Neural cell (in vitro differentiated cells): ENCODE results near the gene FOXQ1. TPM values are rescaled to one million over a fixed set of nuclear protein-coding genes. Genes with fewer than 3 reads are reported as not detected.

ENCODE experiments used
- H2AFZ ChIP-seq: fragments of 200-600, 300-800 bp; sonication (generic), shearing (Covaris generic); 2 replicates; pipeline ENCODE4 v1.6.0; 2014; ENCODE audit warnings: low read depth, mild to moderate bottlenecking, antibody characterized with exemption, low read length, moderate library complexity
- H3F3A ChIP-seq: fragments of 200-600 bp; shearing (Covaris generic); 2 replicates; pipeline ENCODE4 v1.6.1; 2016; ENCODE audit warnings: mild to moderate bottlenecking, moderate library complexity, mixed read lengths, antibody characterized with exemption, low read length; ENCODE audit not compliant: insufficient read depth, poor library complexity, severe bottlenecking
- H3K27ac ChIP-seq: fragments of 200-600, 300-800 bp; sonication (generic), shearing (Covaris generic); 2 replicates; pipeline ENCODE4 v1.5.1; 2014; ENCODE audit warnings: mild to moderate bottlenecking, low read length, moderate library complexity
- H3K27me3 ChIP-seq: fragments of 300-800, 200-600 bp; sonication (generic), shearing (Covaris generic); 2 replicates; pipeline ENCODE4 v1.6.0; 2014; ENCODE audit warnings: mild to moderate bottlenecking, low read depth, low read length, moderate library complexity; ENCODE audit not compliant: insufficient read depth
- H3K36me3 ChIP-seq: fragments of 300-800, 200-600 bp; sonication (generic), shearing (Covaris generic); 2 replicates; pipeline ENCODE4 v1.5.1; 2014; ENCODE audit warnings: mild to moderate bottlenecking, antibody characterized with exemption, low read length, moderate library complexity; ENCODE audit not compliant: insufficient read depth
- H3K4me2 ChIP-seq: fragments of 300-800, 200-600 bp; sonication (generic), shearing (Covaris generic); 2 replicates; pipeline ENCODE4 v1.6.0; 2014; ENCODE audit warnings: mild to moderate bottlenecking, low read length
- H3K4me3 ChIP-seq: fragments of 300-800, 200-600 bp; sonication (generic), shearing (Covaris generic); 2 replicates; pipeline ENCODE4 v1.5.1; 2014; ENCODE audit warnings: mild to moderate bottlenecking, low read length, moderate library complexity
- H3K79me2 ChIP-seq: fragments of 200-600 bp; shearing (Covaris generic); replicated peaks from 2 replicates; pipeline ENCODE4 v1.6.0; 2014; ENCODE audit warnings: mild to moderate bottlenecking, low read length, moderate library complexity; ENCODE audit not compliant: insufficient read depth
- H3K9ac ChIP-seq: fragments of 300-800, 200-600 bp; sonication (generic), shearing (Covaris generic); 2 replicates; pipeline ENCODE4 v1.6.1; 2016; ENCODE audit warnings: mild to moderate bottlenecking, low read length, mixed read lengths
- H3K9me2 ChIP-seq: fragments of 200-600 bp; shearing (Covaris generic); 2 replicates; pipeline ENCODE4 v1.6.1; 2016; ENCODE audit warnings: mild to moderate bottlenecking, low read length, mixed read lengths; ENCODE audit not compliant: insufficient read depth
- H3K9me3 ChIP-seq: fragments of 200-600, 300-800 bp; sonication (generic), shearing (Covaris generic); 2 replicates; pipeline ENCODE4 v1.6.1; 2016; ENCODE audit warnings: mild to moderate bottlenecking, mixed run types, low read length, moderate library complexity, mixed read lengths
- H4K20me1 ChIP-seq: fragments of 200-600 bp; shearing (Covaris generic); 2 replicates; pipeline ENCODE4 v1.6.1; 2016; ENCODE audit warnings: mild to moderate bottlenecking, mixed run types; ENCODE audit not compliant: insufficient read depth
- EP300 ChIP-seq: fragments of 450-650 bp; conservative IDR thresholded peaks from 2 replicates; pipeline ENCODE4 v1.6.1; 2014; ENCODE audit warnings: antibody characterized with exemption, mild to moderate bottlenecking, moderate library complexity; ENCODE audit not compliant: poor library complexity, severe bottlenecking
- EZH2 ChIP-seq: fragments of 200-600, 300-800 bp; shearing (Covaris generic), sonication (generic); IDR thresholded peaks from 2 replicates; pipeline ENCODE4 v1.6.1; 2014; ENCODE audit warnings: antibody characterized with exemption, low read length, borderline replicate concordance, mild to moderate bottlenecking; ENCODE audit not compliant: insufficient read depth, poor library complexity, severe bottlenecking
- MXI1 ChIP-seq: fragments of 450-650 bp; conservative IDR thresholded peaks from 2 replicates; pipeline ENCODE4 v1.6.1; 2014; ENCODE audit warnings: antibody characterized with exemption, mild to moderate bottlenecking; ENCODE audit not compliant: poor library complexity, severe bottlenecking
- POLR2AphosphoS5 ChIP-seq: IDR thresholded peaks from 2 replicates; pipeline ENCODE4 v1.6.1; 2012
- RAD21 ChIP-seq: fragments of 450-650 bp; conservative IDR thresholded peaks from 2 replicates; pipeline ENCODE4 v1.6.1; 2014; ENCODE audit warnings: antibody characterized with exemption, mild to moderate bottlenecking, moderate library complexity
- SMC3 ChIP-seq: fragments of 450-650 bp; conservative IDR thresholded peaks from 2 replicates; pipeline ENCODE4 v1.6.1; 2014; ENCODE audit warnings: antibody characterized with exemption, mild to moderate bottlenecking, moderate library complexity; ENCODE audit not compliant: poor library complexity
- TAF1 ChIP-seq: IDR thresholded peaks from 2 replicates; pipeline ENCODE4 v1.6.1; 2012; ENCODE audit warnings: low read depth
- polyA plus RNA-seq: library from polyadenylated mRNA; depleted of rRNA; stranded (reverse); fragments of >200 nt; gene quantifications from 2 replicates; pipeline ENCODE4 v1.2.3, GENCODE V29; 2014
- TF ChIP-seq, protein P1 (sequence below): IDR thresholded peaks from 2 replicates; pipeline ENCODE4 v1.6.1; 2012; ENCODE audit warnings: borderline replicate concordance
- TF ChIP-seq, protein P2 (sequence below): fragments of 450-650 bp; IDR thresholded peaks from 2 replicates; pipeline ENCODE4 v1.5.1; 2014; ENCODE audit warnings: antibody characterized with exemption, mild to moderate bottlenecking, moderate library complexity; ENCODE audit not compliant: poor library complexity, severe bottlenecking

Gene FOXQ1
- polyA plus RNA-seq, 1 donor from 2014 or later, result not detected

DNA sequence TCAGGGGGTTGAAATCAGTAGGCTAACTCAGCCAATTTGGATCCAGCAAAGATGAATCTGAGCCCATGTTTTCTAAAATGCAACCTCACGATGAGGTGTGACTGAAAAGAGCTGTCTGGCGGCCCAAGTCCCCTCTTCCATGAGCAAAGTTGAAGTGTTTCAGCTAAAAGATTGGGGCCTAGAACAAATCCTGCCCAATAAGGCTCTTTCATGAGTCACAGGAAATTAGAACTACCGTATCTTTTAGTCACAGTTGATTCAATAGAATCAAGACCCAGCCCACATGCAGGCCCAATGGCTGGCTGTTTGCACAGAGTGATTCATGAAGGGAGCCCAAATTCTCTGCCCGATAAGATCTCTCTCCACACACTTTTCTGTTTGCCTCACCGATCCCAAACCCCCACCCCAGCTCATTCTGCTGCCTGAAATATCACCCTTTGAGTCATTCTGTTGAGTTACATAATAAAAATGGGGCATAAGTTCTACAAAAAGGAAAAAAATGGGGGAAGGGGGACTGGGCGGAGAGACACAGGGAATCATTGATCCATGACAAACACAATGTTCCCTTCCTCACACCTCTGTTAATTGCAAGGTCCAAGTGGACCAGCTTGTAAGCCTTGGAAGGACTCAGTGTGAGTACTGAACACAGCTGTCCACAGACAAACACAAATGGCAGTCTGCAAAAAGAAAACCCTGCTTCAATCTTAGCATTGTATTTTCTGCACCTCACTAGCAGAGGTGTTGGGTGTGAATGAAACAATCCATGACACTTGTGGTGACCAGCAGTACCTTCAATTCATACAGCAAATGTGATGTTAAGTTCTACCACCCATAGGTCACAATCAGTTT, 13.8 kb downstream of the FOXQ1 start:
- H4K20me1 ChIP-seq, result no peaks in the 10 kb centered on the region
- H3K27me3 ChIP-seq, result no peaks in the 10 kb centered on the region
- no peaks in the 10 kb centered on the region for H3F3A ChIP-seq
- H3K4me2 ChIP-seq, result no peak overlapping the region
- no peak overlapping the region for H3K4me3 ChIP-seq
- H3K36me3 ChIP-seq, result no peaks in the 10 kb centered on the region
- no peak overlapping the region for H3K9ac ChIP-seq
- TF ChIP-seq TAF1, result no peak
- no peak for TF ChIP-seq EP300
- no peak for TF ChIP-seq RAD21
- TF ChIP-seq POLR2AphosphoS5, result no peak
- TF ChIP-seq, protein P1, sequence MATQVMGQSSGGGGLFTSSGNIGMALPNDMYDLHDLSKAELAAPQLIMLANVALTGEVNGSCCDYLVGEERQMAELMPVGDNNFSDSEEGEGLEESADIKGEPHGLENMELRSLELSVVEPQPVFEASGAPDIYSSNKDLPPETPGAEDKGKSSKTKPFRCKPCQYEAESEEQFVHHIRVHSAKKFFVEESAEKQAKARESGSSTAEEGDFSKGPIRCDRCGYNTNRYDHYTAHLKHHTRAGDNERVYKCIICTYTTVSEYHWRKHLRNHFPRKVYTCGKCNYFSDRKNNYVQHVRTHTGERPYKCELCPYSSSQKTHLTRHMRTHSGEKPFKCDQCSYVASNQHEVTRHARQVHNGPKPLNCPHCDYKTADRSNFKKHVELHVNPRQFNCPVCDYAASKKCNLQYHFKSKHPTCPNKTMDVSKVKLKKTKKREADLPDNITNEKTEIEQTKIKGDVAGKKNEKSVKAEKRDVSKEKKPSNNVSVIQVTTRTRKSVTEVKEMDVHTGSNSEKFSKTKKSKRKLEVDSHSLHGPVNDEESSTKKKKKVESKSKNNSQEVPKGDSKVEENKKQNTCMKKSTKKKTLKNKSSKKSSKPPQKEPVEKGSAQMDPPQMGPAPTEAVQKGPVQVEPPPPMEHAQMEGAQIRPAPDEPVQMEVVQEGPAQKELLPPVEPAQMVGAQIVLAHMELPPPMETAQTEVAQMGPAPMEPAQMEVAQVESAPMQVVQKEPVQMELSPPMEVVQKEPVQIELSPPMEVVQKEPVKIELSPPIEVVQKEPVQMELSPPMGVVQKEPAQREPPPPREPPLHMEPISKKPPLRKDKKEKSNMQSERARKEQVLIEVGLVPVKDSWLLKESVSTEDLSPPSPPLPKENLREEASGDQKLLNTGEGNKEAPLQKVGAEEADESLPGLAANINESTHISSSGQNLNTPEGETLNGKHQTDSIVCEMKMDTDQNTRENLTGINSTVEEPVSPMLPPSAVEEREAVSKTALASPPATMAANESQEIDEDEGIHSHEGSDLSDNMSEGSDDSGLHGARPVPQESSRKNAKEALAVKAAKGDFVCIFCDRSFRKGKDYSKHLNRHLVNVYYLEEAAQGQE, result no peak
- TF ChIP-seq SMC3, result no peak
- no peak for TF ChIP-seq MXI1
- TF ChIP-seq, protein P2, sequence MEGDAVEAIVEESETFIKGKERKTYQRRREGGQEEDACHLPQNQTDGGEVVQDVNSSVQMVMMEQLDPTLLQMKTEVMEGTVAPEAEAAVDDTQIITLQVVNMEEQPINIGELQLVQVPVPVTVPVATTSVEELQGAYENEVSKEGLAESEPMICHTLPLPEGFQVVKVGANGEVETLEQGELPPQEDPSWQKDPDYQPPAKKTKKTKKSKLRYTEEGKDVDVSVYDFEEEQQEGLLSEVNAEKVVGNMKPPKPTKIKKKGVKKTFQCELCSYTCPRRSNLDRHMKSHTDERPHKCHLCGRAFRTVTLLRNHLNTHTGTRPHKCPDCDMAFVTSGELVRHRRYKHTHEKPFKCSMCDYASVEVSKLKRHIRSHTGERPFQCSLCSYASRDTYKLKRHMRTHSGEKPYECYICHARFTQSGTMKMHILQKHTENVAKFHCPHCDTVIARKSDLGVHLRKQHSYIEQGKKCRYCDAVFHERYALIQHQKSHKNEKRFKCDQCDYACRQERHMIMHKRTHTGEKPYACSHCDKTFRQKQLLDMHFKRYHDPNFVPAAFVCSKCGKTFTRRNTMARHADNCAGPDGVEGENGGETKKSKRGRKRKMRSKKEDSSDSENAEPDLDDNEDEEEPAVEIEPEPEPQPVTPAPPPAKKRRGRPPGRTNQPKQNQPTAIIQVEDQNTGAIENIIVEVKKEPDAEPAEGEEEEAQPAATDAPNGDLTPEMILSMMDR, result no peak
- no peak for TF ChIP-seq EZH2
- H2AFZ ChIP-seq, result no peak overlapping the region
- H3K27ac ChIP-seq, result no peak overlapping the region
- no peaks in the 10 kb centered on the region for H3K9me2 ChIP-seq
- no peaks in the 10 kb centered on the region for H3K79me2 ChIP-seq
- H3K9me3 ChIP-seq, result no peaks in the 10 kb centered on the region

DNA sequence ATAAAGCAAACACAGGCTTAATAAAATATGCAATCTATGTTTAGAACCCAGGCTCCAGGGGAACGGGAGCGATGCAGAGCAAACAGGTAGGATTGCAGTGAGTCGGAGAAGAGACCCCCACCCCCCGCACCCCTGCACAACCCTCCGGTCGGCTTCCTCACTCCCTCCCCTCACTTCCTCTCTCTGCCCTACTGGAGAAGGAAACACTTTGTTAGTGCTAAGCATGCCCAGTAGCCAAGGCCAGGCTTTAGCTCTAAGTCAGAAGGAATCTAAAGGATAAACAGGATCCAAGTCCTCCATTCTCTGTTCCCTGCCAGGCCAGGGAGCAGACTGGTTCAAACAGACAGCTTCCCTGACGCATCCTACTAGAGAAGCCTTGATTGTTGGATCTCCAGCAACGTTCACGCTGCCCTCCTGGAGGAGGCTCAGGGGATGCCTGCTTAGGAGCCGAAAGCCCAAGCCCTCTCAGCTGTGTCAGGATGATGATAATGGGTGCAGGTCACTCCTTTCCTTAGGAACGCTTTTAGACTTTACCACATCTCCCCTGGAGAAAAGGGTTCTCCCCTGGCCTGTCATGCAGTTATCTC, 14.7 kb downstream of the FOXQ1 start:
- H3K4me2 ChIP-seq, result no peak overlapping the region
- no peaks in the 10 kb centered on the region for H3K27me3 ChIP-seq

More for the DNA sequence above, 14.7 kb downstream of the FOXQ1 start:
- Histone ChIP-seq H3F3A (no peaks in the 10 kb centered on the region), H3K9me3 (no peaks in the 10 kb centered on the region), H3K4me3 (no peak overlapping the region), H3K79me2 (no peaks in the 10 kb centered on the region), H3K27ac (no peak overlapping the region), H3K36me3 (no peaks in the 10 kb centered on the region), H3K9me2 (no peaks in the 10 kb centered on the region), H2AFZ (no peak overlapping the region), H4K20me1 (no peaks in the 10 kb centered on the region), H3K9ac (no peak overlapping the region)
- TF ChIP-seq, protein P2, result no peak
